ENCODE measurements around the gene ARMC9.

- TF ChIP-seq AGO1 (IDR thresholded peaks at IDR 0.05; ENCODE audit: low read depth, low read length, poor library complexity, severe bottlenecking) (no peak), ZNF12 (CRISPR knock-in tag; IDR thresholded peaks at IDR 0.05) (no peak)
- TF ChIP-seq, protein P1, sequence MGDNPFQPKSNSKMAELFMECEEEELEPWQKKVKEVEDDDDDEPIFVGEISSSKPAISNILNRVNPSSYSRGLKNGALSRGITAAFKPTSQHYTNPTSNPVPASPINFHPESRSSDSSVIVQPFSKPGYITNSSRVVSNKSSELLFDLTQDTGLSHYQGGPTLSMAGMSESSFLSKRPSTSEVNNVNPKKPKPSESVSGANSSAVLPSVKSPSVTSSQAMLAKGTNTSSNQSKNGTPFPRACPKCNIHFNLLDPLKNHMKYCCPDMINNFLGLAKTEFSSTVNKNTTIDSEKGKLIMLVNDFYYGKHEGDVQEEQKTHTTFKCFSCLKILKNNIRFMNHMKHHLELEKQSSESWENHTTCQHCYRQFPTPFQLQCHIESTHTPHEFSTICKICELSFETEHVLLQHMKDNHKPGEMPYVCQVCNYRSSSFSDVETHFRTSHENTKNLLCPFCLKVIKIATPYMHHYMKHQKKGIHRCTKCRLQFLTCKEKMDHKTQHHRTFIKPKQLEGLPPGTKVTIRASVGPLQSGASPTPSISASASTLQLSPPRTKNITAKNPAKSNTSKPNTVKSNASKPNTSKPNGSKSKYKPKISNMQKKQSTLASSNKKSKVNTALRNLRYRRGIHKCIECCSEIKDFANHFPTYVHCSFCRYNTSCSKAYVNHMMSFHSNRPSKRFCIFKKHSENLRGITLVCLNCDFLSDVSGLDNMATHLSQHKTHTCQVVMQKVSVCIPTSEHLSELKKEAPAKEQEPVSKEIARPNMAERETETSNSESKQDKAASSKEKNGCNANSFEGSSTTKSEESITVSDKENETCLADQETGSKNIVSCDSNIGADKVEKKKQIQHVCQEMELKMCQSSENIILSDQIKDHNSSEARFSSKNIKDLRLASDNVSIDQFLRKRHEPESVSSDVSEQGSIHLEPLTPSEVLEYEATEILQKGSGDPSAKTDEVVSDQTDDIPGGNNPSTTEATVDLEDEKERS (CRISPR knock-in tag; IDR thresholded peaks at IDR 0.05) = no peak
Observed at GRCh38 chr2:231335591-231335990, 137.2 kb downstream of the ARMC9 start.

Data from HepG2 (cell line).